ENCODE measurements around the gene GLIS1.

GLIS1 gene

GRCh38 chr1:53618500-53619366, 120.2 kb downstream of the GLIS1 start:
- DNase-seq (ENCODE audit: low read depth in 1 of 2, low spot score in 1 of 2): no peak

- no peak for DNase-seq (ENCODE audit: low read depth in 1 of 2, low spot score in 1 of 2)
Measured at GRCh38 chr1:53617851-53618499, 121.0 kb downstream of the GLIS1 start.

- DNase-seq (ENCODE audit: low read depth in 1 of 2, low spot score in 1 of 2): no peak
Measured at GRCh38 chr1:53617382-53617781, 121.6 kb downstream of the GLIS1 start.

GRCh38 chr1:53616927-53617326, 122.0 kb downstream of the GLIS1 start:
- no peak for DNase-seq (ENCODE audit: low read depth in 1 of 2, low spot score in 1 of 2)

- no peak for DNase-seq (ENCODE audit: low read depth in 1 of 2, low spot score in 1 of 2)
Measured at GRCh38 chr1:53616511-53616910, 122.5 kb downstream of the GLIS1 start.

- no peak for DNase-seq (ENCODE audit: low read depth in 1 of 2, low spot score in 1 of 2)
Measured at GRCh38 chr1:53615101-53615500, 123.9 kb downstream of the GLIS1 start.

- no peak for DNase-seq (ENCODE audit: low read depth in 1 of 2, low spot score in 1 of 2)
Measured at GRCh38 chr1:53614231-53615021, 124.5 kb downstream of the GLIS1 start.

GRCh38 chr1:53608676-53609075, 130.3 kb downstream of the GLIS1 start:
- no peak for DNase-seq (ENCODE audit: low read depth in 1 of 2, low spot score in 1 of 2)

- no peak for DNase-seq (ENCODE audit: low read depth in 1 of 2, low spot score in 1 of 2)
Measured at GRCh38 chr1:53608071-53608470, 130.9 kb downstream of the GLIS1 start.

- no peak for DNase-seq (ENCODE audit: low read depth in 1 of 2, low spot score in 1 of 2)
Measured at GRCh38 chr1:53606651-53607051, 132.3 kb downstream of the GLIS1 start.

- DNase-seq (ENCODE audit: low read depth in 1 of 2, low spot score in 1 of 2): no peak
Measured at GRCh38 chr1:53606197-53606596, 132.8 kb downstream of the GLIS1 start.

- DNase-seq (ENCODE audit: low read depth in 1 of 2, low spot score in 1 of 2): no peak
Measured at GRCh38 chr1:53605181-53605580, 133.8 kb downstream of the GLIS1 start.

GRCh38 chr1:53604291-53604919, 134.6 kb downstream of the GLIS1 start:
- no peak for DNase-seq (ENCODE audit: low read depth in 1 of 2, low spot score in 1 of 2)

- no peak for DNase-seq (ENCODE audit: low read depth in 1 of 2, low spot score in 1 of 2)
Measured at GRCh38 chr1:53603431-53603830, 135.5 kb downstream of the GLIS1 start.

GRCh38 chr1:53601867-53602775, 136.8 kb downstream of the GLIS1 start:
- DNase-seq (ENCODE audit: low read depth in 1 of 2, low spot score in 1 of 2): no peak

GRCh38 chr1:53601031-53601745, 137.8 kb downstream of the GLIS1 start:
- DNase-seq (ENCODE audit: low read depth in 1 of 2, low spot score in 1 of 2): no peak

- no peak for DNase-seq (ENCODE audit: low read depth in 1 of 2, low spot score in 1 of 2)
Measured at GRCh38 chr1:53600561-53600960, 138.4 kb downstream of the GLIS1 start.

- no peak for DNase-seq (ENCODE audit: low read depth in 1 of 2, low spot score in 1 of 2)
Measured at GRCh38 chr1:53600001-53600400, 139.0 kb downstream of the GLIS1 start.

GRCh38 chr1:53599481-53599880, 139.5 kb downstream of the GLIS1 start:
- no peak for DNase-seq (ENCODE audit: low read depth in 1 of 2, low spot score in 1 of 2)

- DNase-seq (ENCODE audit: low read depth in 1 of 2, low spot score in 1 of 2): no peak
Measured at GRCh38 chr1:53598966-53599365, 140.0 kb downstream of the GLIS1 start.

All from activated CD4-positive, alpha-beta T cell treated with anti-CD3 and anti-CD28 coated beads, Interleukin-2, amount 50 U/mL, for 24 hours (primary cell).